Endothelial cell of umbilical vein (primary cell): ENCODE measurements around the gene P3H2. TPM values are rescaled to one million over a fixed set of nuclear protein-coding genes. Genes with fewer than 3 reads are reported as not detected.

Experiments
- BruUV-seq: library from RNA; stranded (reverse); fragments of 400-500 nt; replicated peaks from 2 replicates; lab custom pipeline; 2021; lab: Mats Ljungman, UMichigan
- CTCF ChIA-PET: fragments of 300-600, 350-600 bp; sonication (Branson Sonifier 250); formaldehyde crosslinking; loops from one replicate; lab custom pipeline; 2021; ENCODE audit warnings: antibody characterized with exemption, inconsistent platforms; lab: Charles Lee
- POLR2A ChIA-PET: fragments of 300-600, 350-600 bp; sonication (Branson Sonifier 250); formaldehyde crosslinking; loops from one replicate; lab custom pipeline; 2021; ENCODE audit warnings: antibody characterized with exemption, inconsistent platforms; lab: Charles Lee
- DNase-seq: peaks from one replicate; pipeline ENCODE4 v3.0.0-alpha.2; 2011; ENCODE audit warnings: low read depth, low spot score
- FAIRE-seq: peaks from 2 replicates; lab custom pipeline; 2011; peaks lifted over from hg19 to GRCh38; lab: Jason Lieb, UNC
- H2AFZ ChIP-seq: 2 replicates; pipeline ENCODE4 v1.6.0; 2012; ENCODE audit warnings: low read depth, low read length, control low read depth, inconsistent platforms
- H3K27ac ChIP-seq: 2 replicates; pipeline ENCODE4 v1.5.1; 2011; ENCODE audit warnings: low read depth, mild to moderate bottlenecking, control low read depth, low read length, moderate library complexity; ENCODE audit not compliant: insufficient read depth
- H3K27me3 ChIP-seq, 2 experiments: 2 replicates each; pipeline versions ENCODE4 v1.6.0 to v1.6.1; 2011; ENCODE audit warnings: low read length in 2 of 2, mixed read lengths in 1 of 2; ENCODE audit not compliant: control insufficient read depth in 2 of 2, insufficient read depth in 2 of 2
- H3K36me3 ChIP-seq, 2 experiments: 2 replicates in 1 of 2; 3 replicates in 1 of 2; pipeline ENCODE4 v1.5.1; 2011; ENCODE audit warnings: low read length in 2 of 2, mild to moderate bottlenecking in 1 of 2, moderate library complexity in 1 of 2; ENCODE audit not compliant: control insufficient read depth in 2 of 2, insufficient read depth in 2 of 2; ENCODE audit errors: extremely low read depth in 1 of 2
- H3K4me1 ChIP-seq: 3 replicates; pipeline ENCODE4 v1.5.1; 2011; ENCODE audit warnings: mild to moderate bottlenecking, low read length; ENCODE audit not compliant: control insufficient read depth, insufficient read depth; ENCODE audit errors: extremely low read depth
- H3K4me2 ChIP-seq: 2 replicates; pipeline ENCODE4 v1.6.1; 2011; ENCODE audit warnings: low read length, control low read depth, mixed read lengths; ENCODE audit not compliant: insufficient read depth
- H3K4me3 ChIP-seq, 3 experiments: fragments of 200-600 bp in 1 of 3; sonication (generic), shearing (Covaris generic) in 1 of 3; replicated peaks in 1 of 3; 2 replicates each; pipeline ENCODE4 v1.5.1; 2011 to 2016; ENCODE audit warnings: control low read depth in 3 of 3, low read length in 3 of 3, mild to moderate bottlenecking in 2 of 3, inconsistent platforms in 1 of 3, low read depth in 1 of 3, moderate library complexity in 1 of 3; ENCODE audit not compliant: insufficient read depth in 1 of 3
- H3K79me2 ChIP-seq: 2 replicates; pipeline ENCODE4 v1.6.0; 2012; ENCODE audit warnings: low read length, inconsistent platforms; ENCODE audit not compliant: control insufficient read depth, insufficient read depth
- H3K9ac ChIP-seq: replicated peaks from 2 replicates; pipeline ENCODE3; 2011; ENCODE audit warnings: low read length, control low read depth; ENCODE audit not compliant: insufficient read depth; ENCODE audit errors: extremely low read depth
- H3K9me1 ChIP-seq: replicated peaks from 3 replicates; pipeline ENCODE4 v1.6.0; 2011; ENCODE audit warnings: mild to moderate bottlenecking, low read length; ENCODE audit not compliant: control insufficient read depth, insufficient read depth; ENCODE audit errors: extremely low read depth
- H3K9me3 ChIP-seq: replicated peaks from 2 replicates; pipeline ENCODE4 v1.5.1; 2012; ENCODE audit warnings: low read length, inconsistent platforms; ENCODE audit not compliant: control insufficient read depth, insufficient read depth
- H4K20me1 ChIP-seq: replicated peaks from 2 replicates; pipeline ENCODE3; 2011; ENCODE audit warnings: mild to moderate bottlenecking, low read length; ENCODE audit not compliant: control insufficient read depth, insufficient read depth; ENCODE audit errors: extremely low read depth
- CTCF ChIP-seq, 2 donors: IDR thresholded peaks; 1 replicate in 1 of 2; 2 replicates in 1 of 2; pipeline ENCODE4 v1.5.1; 2011; ENCODE audit warnings: low read length in 2 of 2, mild to moderate bottlenecking in 2 of 2, moderate library complexity in 2 of 2, control low read depth in 1 of 2, inconsistent platforms in 1 of 2, low read depth in 1 of 2; ENCODE audit not compliant: insufficient read depth in 1 of 2; ENCODE audit errors: extremely low read depth in 1 of 2
- EZH2 ChIP-seq: IDR thresholded peaks from 2 replicates; pipeline ENCODE4 v1.6.1; 2012; ENCODE audit warnings: borderline replicate concordance, low read depth, mild to moderate bottlenecking, moderate library complexity, low read length, inconsistent platforms; ENCODE audit not compliant: severe bottlenecking
- FOS ChIP-seq: IDR thresholded peaks from 2 replicates; pipeline ENCODE4 v1.6.1; 2011; ENCODE audit warnings: mild to moderate bottlenecking, low read length, moderate library complexity, borderline replicate concordance; ENCODE audit not compliant: insufficient read depth
- GATA2 ChIP-seq: IDR thresholded peaks from 2 replicates; pipeline ENCODE4 v1.7.0; 2011; ENCODE audit warnings: low read depth, mild to moderate bottlenecking, moderate library complexity, mixed read lengths, low read length; ENCODE audit not compliant: insufficient read length, insufficient read depth
- JUN ChIP-seq: IDR thresholded peaks from 2 replicates; pipeline ENCODE4 v1.6.1; 2011; ENCODE audit warnings: borderline replicate concordance, low read depth; ENCODE audit not compliant: insufficient read length, insufficient read depth
- MYC ChIP-seq: IDR thresholded peaks from one replicate; pipeline ENCODE4 v1.6.1; 2011; ENCODE audit warnings: mild to moderate bottlenecking, low read depth, low read length
- POLR2A ChIP-seq: IDR thresholded peaks from 2 replicates; pipeline ENCODE4 v1.6.1; 2012; ENCODE audit warnings: low read depth, mild to moderate bottlenecking, control low read depth, low read length
- POLR2AphosphoS5 ChIP-seq: IDR thresholded peaks from 2 replicates; pipeline ENCODE4 v1.6.1; 2012; ENCODE audit warnings: low read depth, mild to moderate bottlenecking, control low read depth, low read length, moderate library complexity; ENCODE audit not compliant: insufficient read depth
- dilution Hi-C: fragments of 300-500 bp; cut with MboI; formaldehyde crosslinking; loops from one replicate; pipeline ENCODE4 v1.15.0; 2019; ENCODE audit warnings: low sequenced_read_pairs; ENCODE audit not compliant: extremely low pct_ligation_motif_present
- intact Hi-C: fragments of 100-400 bp; cut with micrococcal nuclease; formaldehyde crosslinking; loops from one replicate; pipeline ENCODE4 v1.10.0; 2022
- polyA plus RNA-seq, 4 experiments: library from polyadenylated mRNA; depleted of rRNA in 3 of 4; stranded (reverse) in 3 of 4; unstranded in 1 of 4; fragments of >200 nt; gene quantifications; 2 replicates each; pipeline versions ENCODE4 v1.2.1 to v1.2.3, GENCODE V29; 2011 to 2012; ENCODE audit warnings: missing spikeins in 1 of 4
- total RNA-seq: library from RNA; stranded (reverse); gene quantifications from 2 replicates; pipeline ENCODE4 v1.2.3, GENCODE V29; 2021
- TF ChIP-seq, protein P1 (sequence below): IDR thresholded peaks from 2 replicates; pipeline ENCODE4 v1.6.1; 2011; ENCODE audit not compliant: insufficient read depth, insufficient read length

The P3H2 gene
- total and polyA plus RNA-seq, 2 donors (not counting 3 experiments of a cell fraction or from before 2014, with no cell fraction given), result 6.6 to 6.8 TPM

GRCh38 chr3:190034446-190034845, 86.3 kb downstream of the P3H2 start:
- no TSS peak for BruUV-seq
- POLR2A ChIA-PET, result no interaction called here
- Histone ChIP-seq H3K4me1 (peaks cover 5% of the 10 kb centered on the region), H2AFZ (no peak overlapping the region), H3K4me2 (no peak overlapping the region), H3K27me3 (no peaks in the 10 kb centered on the region), H3K4me3 (no peak overlapping the region), H3K9ac (no peak overlapping the region), H4K20me1 (no peaks in the 10 kb centered on the region), H3K36me3 (no peaks in the 10 kb centered on the region), H3K9me1 (no peaks in the 10 kb centered on the region), H3K9me3 (no peaks in the 10 kb centered on the region), H3K27ac (no peak overlapping the region), H3K79me2 (no peaks in the 10 kb centered on the region)
- FAIRE-seq (no peak), DNase-seq (no peak)
- intact Hi-C loops (no loop called here), dilution Hi-C loops (no loop called here)
- CTCF ChIA-PET, result interaction anchor here (1.1 to 1.4 kb wide), 2 partner anchors 12 to 86 kb away, joined by 3 to 5 read pairs; partner anchors contain the start of gene P3H2
- TF ChIP-seq, protein P1, sequence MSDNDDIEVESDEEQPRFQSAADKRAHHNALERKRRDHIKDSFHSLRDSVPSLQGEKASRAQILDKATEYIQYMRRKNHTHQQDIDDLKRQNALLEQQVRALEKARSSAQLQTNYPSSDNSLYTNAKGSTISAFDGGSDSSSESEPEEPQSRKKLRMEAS, result no peak
- TF ChIP-seq EZH2 (no peak), POLR2A (no peak)

GRCh38 chr3:190032923-190033322, 87.8 kb downstream of the P3H2 start:
- H3K4me2 ChIP-seq, result no peak overlapping the region
- TF ChIP-seq FOS, result no peak
- TF ChIP-seq GATA2, result no peak
- TF ChIP-seq JUN, result no peak
- TF ChIP-seq MYC, result no peak
- no peak for TF ChIP-seq POLR2A
- TF ChIP-seq, protein P1, result no peak
- TF ChIP-seq EZH2, result no peak
- TF ChIP-seq CTCF (IDR thresholded peaks at IDR 0.05; ENCODE audit: extremely low read depth in 1 of 2, insufficient read depth in 1 of 2, low read depth in 1 of 2, low read length in 2 of 2), result no peak
- TF ChIP-seq POLR2AphosphoS5, result no peak
- no peaks in the 10 kb centered on the region for H3K79me2 ChIP-seq
- H3K27ac ChIP-seq, result no peak overlapping the region
- H3K4me3 ChIP-seq, result no peak overlapping the region
- no peaks in the 10 kb centered on the region for H3K27me3 ChIP-seq
- no peaks in the 10 kb centered on the region for H3K36me3 ChIP-seq
- FAIRE-seq (no peak), DNase-seq (no peak)
- no peaks in the 10 kb centered on the region for H3K9me1 ChIP-seq
- no peaks in the 10 kb centered on the region for H4K20me1 ChIP-seq
- no peak overlapping the region for H3K9ac ChIP-seq
- no peaks in the 10 kb centered on the region for H3K9me3 ChIP-seq
- BruUV-seq, result no TSS peak
- intact Hi-C loops, result no loop called here
- ChIA-PET POLR2A (no interaction called here), CTCF (interaction anchor here (1.0 to 1.4 kb wide), 6 partner anchors 50 to 150 kb away, joined by 3 to 5 read pairs (median 3); partner anchors contain the start of gene P3H2)
- dilution Hi-C loops, result no loop called here
- peaks cover 5% of the 10 kb centered on the region for H3K4me1 ChIP-seq
- no peak overlapping the region for H2AFZ ChIP-seq
